BE2C (cell line): ENCODE data around the gene HLA-DRA.

Experiments used
- DNase-seq: peaks from one replicate; pipeline ENCODE4 v3.0.0-alpha.2; 2020
- H3K27me3 ChIP-seq: fragments of 250-450 bp; sonication (Bioruptor Pico); 2 replicates; pipeline ENCODE4 v1.5.1; 2020; ENCODE audit warnings: mild to moderate bottlenecking
- H3K36me3 ChIP-seq: fragments of 250-450 bp; sonication (Bioruptor Pico); 2 replicates; pipeline ENCODE4 v1.5.1; 2020; ENCODE audit warnings: mild to moderate bottlenecking
- H3K4me1 ChIP-seq: fragments of 250-450 bp; sonication (Bioruptor Pico); 2 replicates; pipeline ENCODE4 v1.5.1; 2020
- H3K4me3 ChIP-seq: 2 replicates; pipeline ENCODE4 v1.5.1; 2011; ENCODE audit warnings: low read depth, low read length
- H3K9me3 ChIP-seq: fragments of 250-450 bp; sonication (Bioruptor Pico); 2 replicates; pipeline ENCODE4 v1.5.1; 2020
- CTCF ChIP-seq: IDR thresholded peaks from 2 replicates; pipeline ENCODE4 v1.5.1; 2012; ENCODE audit warnings: mild to moderate bottlenecking, low read depth, low read length

The HLA-DRA gene

GRCh38 chr6:32483968-32484613 lies 44.4 kb downstream of the HLA-DRA start:
- no peak for DNase-seq

GRCh38 chr6:32484614-32484998 lies 44.9 kb downstream of the HLA-DRA start:
- Histone ChIP-seq H3K27me3 (peaks cover 7% of the 10 kb centered on the region; the same call in 1 of the 2 replicates), H3K9me3 (no peaks in the 10 kb centered on the region), H3K4me3 (no peak overlapping the region), H3K4me1 (no peaks in the 10 kb centered on the region), H3K36me3 (no peaks in the 10 kb centered on the region)
- no peak for DNase-seq
- no peak for TF ChIP-seq CTCF

More at GRCh38 chr6:32483968-32484613, 44.4 kb downstream of the HLA-DRA start:
- H3K4me1 ChIP-seq, result no peaks in the 10 kb centered on the region
- no peaks in the 10 kb centered on the region for H3K36me3 ChIP-seq
- H3K4me3 ChIP-seq, result no peak overlapping the region
- no peak for TF ChIP-seq CTCF
- H3K9me3 ChIP-seq, result no peaks in the 10 kb centered on the region
- H3K27me3 ChIP-seq, result peaks cover 6% of the 10 kb centered on the region; the same call in 1 of the 2 replicates

- Histone ChIP-seq H3K4me3 (no peak overlapping the region), H3K27me3 (peaks cover 11% of the 10 kb centered on the region; the same call in 1 of the 2 replicates), H3K4me1 (no peaks in the 10 kb centered on the region), H3K36me3 (no peaks in the 10 kb centered on the region), H3K9me3 (no peaks in the 10 kb centered on the region)
- TF ChIP-seq CTCF, result no peak
- DNase-seq, result no peak
Observed at GRCh38 chr6:32488083-32488482, 48.4 kb downstream of the HLA-DRA start.

GRCh38 chr6:32491700-32492099 lies 52.0 kb downstream of the HLA-DRA start:
- H3K36me3 ChIP-seq, result no peaks in the 10 kb centered on the region
- H3K27me3 ChIP-seq, result 0 out of 2 replicates have a peak, but pooled peaks cover 5% of the 10 kb centered on the region
- DNase-seq, result no peak
- TF ChIP-seq CTCF, result no peak
- H3K4me1 ChIP-seq, result no peaks in the 10 kb centered on the region
- H3K4me3 ChIP-seq, result no peak overlapping the region
- no peaks in the 10 kb centered on the region for H3K9me3 ChIP-seq

- H3K36me3 ChIP-seq, result no peaks in the 10 kb centered on the region
- H3K4me1 ChIP-seq, result no peaks in the 10 kb centered on the region
- TF ChIP-seq CTCF, result no peak
- DNase-seq, result no peak
- 0 out of 2 replicates have a peak, but pooled peaks cover 5% of the 10 kb centered on the region for H3K27me3 ChIP-seq
- no peaks in the 10 kb centered on the region for H3K9me3 ChIP-seq
- no peak overlapping the region for H3K4me3 ChIP-seq
Observed at GRCh38 chr6:32492351-32492750, 52.7 kb downstream of the HLA-DRA start.
